Stimulated activated CD4-positive, alpha-beta T cell treated with anti-CD3 and anti-CD28 coated beads, TNF-alpha, amount 100 ng/mL, for 48 hours (primary cell): ENCODE measurements around the gene TSPAN4.

Experiments
- DNase-seq, 3 donors: peaks; one replicate each; pipeline ENCODE4 v3.0.0-alpha.2; 2020; ENCODE audit warnings: low read depth in 3 of 3

Gene TSPAN4

DNA sequence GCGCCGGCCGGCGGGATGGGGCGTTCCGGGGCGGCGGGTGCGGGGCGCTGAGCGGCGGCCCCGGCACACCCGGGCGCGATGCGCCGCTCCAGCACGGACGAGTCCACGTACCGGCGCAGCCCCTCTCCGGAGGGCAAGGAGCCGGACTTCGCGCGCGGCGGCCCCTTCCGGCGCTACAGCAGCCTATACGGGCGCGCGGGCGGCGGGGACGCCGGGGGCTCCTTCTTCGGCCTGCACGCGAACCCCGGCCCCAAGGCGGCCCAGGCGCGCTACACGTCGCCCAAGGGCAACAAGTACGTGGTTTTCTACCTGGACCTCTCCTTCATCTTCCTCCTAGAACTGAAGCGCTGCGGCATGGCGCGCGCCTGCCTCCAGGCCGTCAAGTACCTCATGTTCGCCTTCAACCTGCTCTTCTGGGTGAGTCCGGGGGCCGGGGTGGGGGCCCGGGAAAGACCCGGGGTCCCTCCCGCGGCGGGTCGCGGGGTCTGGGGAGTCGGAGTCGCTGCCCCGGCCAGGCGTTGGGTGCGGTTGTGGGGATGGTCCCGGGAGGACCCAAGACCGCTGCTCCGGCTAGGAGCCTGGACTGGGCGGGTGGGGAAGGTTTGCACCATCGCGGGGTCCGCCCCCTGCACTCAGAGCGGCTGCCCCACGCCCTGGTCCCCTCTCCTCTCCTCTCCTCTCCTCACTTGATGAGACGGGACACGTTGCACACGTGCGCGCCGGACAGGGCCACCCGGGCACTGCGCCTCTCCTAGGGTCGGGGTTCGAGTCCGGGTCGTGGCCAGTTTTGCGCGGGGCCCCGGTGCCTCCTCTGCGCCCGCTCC lies 7.5 kb downstream of the TSPAN4 start:
- DNase-seq = no peak

DNA sequence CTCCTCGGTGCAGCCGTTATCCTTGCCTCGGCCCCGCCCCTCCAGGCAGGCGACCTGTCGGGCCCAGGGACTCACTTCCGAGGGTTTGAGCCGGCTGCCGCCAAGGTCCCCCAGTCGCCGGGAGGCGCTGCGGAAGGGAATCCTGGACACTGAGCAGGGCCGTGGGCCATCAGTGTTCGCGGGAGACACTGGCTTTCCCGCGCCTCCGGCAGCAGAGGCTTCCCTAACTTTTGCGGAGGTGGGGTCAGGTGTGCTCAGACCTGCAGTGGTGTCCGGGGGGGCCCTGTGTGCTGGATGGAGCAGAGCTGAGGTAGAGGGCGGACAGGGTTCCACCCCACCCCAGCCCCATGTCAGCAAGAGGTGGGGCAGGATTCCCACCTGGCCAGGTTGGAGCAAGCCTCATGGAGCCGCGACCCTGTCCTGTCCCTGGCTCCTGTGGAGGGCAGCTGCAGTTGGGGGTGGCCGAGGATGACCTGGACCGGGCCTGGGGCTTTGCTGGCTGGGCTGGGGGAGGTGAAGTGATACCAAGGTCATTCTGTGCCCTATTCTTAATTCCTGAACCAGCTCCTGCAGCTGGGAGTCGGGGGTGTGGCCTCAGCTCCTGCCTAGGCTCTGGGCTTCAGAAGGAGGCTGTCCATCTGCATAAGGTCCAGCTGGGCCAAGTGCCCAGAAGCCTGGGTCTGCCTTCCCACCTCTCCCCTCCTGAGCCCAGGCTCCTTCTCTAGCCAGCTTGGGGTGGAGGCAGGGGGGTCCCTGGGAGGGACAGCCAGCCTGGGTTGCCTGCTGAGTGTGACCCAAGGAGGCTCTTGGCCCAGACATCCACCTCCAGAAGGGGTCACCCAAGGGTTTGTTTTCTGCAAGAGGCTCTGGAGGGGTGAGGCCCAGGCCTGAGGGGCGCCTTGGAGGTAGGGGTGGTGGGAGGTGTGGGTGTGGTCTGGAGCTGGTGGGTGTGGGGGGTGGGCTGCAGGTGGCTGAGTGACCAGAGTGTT lies 8.4 kb downstream of the TSPAN4 start:
- no peak for DNase-seq

DNA sequence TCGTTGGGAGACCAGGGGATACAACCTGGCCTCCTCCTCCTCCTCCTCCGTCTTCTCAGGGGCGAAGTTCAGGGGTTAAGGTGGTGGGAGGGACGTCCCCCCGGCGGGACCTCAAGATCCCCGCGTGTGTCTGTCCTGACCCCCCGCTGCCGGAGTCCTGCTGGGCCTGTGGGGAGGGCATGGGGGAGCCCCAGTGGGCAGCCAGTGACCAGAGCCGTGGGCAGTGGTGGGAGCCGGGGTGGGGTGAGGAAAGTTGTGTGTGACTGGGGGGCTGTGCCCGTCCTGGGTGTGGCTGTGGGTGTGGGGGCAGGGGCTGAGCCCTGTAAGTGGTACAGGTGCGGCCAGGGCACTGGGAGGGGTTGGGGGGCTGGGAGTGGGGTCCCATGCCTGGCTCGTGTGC lies 10.1 kb downstream of the TSPAN4 start:
- DNase-seq = no peak

DNA sequence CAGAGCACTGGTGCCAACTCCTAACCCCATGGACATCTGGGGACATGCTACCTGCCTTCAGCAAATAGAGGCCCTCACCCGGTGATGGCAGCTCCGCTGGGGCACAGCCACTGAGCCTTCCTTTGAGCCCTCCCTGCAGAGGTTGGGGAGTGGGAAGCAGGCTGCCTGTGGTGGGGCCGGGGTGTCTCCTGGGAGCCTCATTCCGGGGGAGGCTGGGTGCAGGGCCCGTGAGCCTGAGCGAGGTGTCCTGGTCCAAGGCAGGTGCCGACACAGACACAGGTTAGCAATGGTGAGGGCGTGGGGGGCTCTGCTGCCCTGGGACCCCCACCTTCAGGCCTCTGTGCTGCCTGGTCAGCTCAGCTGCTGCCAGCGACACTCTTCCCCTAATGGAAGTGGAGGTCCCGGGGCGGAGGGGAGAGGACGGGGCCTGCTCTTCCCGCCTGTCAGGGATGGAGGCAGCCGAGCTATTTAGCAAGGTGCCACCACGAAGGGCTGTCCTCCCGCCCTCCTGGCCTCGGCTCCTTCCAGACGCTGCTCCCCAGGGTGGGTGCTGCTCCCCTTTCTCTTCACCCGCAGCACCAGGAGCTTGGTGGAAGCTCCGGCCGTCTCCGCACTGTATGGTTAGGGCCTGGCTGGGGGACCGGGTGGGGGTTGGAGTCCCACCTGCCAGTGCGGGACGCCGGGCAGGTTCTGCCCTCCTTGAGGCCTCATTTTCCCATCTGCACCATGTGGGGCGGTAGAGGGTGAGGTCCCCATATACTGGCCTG lies 11.2 kb downstream of the TSPAN4 start:
- DNase-seq = no peak

DNA sequence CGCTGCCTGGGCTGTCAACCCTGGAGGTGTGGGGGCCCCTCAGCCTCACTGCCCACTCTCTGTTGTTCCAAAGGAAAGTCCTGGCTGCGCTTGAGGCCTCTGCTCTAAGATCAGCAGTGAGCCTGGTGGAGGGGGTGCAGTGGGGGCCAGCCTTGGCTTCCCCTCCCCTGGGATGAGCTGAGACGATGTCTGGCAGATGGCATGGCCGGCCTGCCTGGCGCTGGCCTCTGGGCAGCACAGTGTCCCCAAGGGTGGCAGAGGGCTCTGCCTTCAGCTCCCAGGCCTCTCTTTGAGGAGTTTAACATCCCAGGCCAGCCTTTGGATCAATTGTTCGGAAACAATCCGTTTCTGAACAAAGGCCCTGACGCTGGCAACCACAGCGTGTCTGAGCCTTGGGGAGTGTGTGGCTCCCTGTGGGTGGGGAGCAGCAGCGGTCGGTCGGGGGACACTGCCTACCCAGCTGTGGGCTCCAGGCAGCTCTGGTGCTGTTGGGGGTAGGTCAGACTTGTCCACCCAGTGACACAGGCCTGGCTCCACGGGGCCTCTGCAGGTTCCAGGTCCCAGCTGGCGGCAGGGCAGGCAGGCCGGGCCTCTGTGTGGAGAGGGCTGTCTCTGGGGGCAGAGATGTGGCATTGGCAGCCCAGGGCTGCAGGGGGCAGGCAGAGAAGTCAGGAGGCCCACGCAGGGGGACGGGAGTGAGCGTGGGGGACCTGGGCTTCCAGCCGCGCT lies 12.1 kb downstream of the TSPAN4 start:
- DNase-seq = no peak

DNA sequence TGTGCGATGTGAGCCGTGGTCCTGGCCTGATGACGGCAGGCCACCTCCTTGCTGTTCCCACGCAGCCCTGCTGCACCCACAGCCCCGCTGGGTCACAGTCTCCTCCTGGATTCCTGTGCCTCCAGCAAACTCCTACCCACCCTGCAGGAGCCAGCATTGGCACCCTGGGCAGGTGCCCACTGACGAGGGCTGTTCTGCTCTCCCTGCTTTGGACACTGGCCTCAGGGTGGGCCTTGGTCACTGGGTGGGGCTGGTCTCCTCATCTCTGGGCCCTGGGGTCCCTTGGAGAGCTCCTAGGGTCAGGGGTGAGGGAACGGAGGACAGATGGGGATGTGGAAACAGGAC lies 12.7 kb downstream of the TSPAN4 start:
- DNase-seq = no peak

GRCh38 chr11:855796-856195 lies 13.1 kb downstream of the TSPAN4 start:
- no peak for DNase-seq

DNA sequence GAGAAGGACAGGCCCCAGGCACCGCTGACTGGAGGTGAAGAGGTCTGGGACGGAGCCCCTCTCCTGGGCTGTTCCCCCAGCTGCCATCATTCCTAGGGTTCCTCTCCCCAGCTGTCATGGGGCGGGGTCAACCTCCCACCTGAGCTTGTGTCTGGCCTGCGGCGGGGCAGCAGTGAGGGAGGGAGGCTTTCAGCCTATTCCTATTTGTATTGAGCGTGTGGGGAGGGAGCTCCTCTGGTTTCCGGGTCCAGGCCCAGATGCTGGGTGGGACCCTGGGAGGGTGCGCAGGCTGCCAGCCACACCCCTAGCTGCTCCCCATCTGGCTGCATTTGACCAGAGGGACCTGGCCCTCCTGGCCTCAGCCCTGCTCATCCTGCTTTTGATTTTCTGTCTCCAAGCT lies 13.7 kb downstream of the TSPAN4 start:
- DNase-seq = no peak

DNA sequence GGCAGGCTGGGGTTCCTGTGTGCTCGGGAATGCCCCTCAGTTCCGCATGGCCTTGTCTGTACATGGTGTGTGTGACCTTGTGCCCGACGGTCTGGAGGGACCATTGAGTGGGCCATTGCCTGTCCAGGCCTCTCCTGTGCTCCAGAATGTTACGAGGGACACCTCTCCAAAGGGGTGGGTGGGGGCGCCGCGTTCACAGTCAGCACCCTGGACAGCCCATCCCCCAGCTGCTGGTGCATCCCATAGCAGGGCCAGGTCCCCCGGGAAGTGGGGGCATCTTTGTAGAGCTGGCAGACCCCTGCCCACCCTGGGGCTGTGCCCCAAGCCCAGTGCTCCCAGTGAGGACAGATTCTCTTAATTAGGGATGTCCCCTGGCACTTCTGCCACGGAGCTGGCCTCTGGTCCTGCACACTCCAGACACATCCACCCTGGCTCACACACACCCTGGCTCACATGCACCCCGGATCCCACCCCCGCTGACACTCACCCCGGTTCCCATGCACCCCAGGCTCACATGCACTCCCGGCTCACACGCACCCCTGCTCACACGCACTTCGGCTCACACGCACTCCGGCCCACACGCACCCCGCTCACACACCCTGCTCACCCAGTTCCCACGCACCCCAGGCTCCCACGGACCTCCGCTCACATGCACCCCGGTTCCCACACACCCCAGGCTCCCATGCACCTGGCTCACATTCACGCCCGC lies 15.6 kb downstream of the TSPAN4 start:
- no peak for DNase-seq

- DNase-seq = no peak
Measured at GRCh38 chr11:858762-859339, 16.2 kb downstream of the TSPAN4 start.

DNA sequence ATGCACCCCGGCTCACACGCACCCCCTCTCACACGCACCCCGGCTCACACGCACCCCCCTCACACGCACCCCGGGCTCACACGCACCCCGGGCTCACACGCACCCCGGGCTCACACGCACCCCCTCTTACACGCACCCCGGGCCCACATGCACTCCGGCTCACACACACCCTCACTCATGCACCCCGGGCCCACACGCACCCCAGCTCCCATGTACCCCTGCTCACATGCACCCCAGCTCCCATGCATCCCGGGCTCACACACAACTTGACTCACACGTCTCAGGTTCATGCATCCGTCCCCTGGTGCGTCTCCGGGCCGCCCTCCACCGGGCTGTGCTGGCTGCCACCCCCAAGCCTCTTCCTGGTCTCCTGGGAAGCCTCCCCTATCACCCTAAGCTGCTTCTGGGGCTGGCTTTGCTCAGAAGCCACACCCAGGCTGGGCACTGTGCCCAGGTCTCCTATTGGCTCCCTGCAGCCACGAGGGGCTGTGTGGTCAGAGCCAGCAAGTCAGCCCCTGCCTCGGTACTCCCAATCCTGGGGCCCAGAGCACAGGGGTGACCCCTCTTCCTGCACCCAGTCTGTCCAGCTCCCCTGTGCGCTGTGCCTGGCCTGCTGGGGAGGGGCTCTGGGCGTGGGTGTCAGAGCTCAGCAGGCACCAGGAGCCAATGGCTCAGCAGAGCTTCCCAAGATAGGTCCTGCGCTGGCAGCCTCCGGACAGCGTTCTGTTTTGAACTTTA lies 16.9 kb downstream of the TSPAN4 start:
- DNase-seq = no peak

DNA sequence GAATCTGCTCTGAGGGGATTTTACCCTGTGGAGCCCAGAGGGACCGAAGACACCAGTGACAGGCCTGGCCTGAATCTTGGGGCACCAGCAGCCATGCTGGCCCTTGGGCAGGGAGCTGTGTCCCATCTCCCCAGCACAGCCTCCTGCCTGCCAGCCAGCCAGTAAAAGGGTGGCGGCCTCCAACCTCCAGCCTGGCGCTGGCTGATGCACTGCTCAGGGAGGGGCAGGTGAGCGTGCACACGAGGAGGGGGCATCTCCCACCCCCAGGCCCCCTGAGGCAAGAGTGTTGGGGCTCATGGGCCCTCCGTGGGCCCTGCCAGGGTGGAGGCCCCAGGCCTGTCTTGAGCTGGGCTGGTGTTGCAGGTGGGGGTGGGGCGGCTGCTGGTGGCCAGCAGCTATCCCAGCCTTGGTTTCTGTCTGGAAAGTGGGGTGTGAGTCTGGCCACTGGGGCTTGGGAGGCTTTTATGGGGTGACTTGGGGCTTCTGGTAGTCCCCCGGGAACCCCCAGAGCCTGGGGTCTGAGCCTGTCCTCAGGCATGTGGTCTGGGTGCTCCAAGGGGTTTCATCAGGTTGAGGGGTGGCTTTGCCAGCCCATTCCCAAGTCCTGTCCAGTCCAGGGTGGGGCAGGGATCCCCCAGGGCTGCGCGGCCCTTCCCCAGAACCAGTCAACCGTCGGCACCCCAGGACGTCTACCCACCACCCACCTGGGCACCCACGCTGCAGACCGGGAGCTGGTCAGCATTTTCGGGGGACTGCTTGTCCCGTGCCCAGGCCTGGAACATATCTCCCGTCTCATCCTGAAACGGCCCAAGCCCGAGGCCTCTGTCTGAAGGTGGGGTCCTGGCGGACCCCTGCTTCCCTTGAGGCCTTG lies 17.8 kb downstream of the TSPAN4 start:
- DNase-seq = no peak

DNA sequence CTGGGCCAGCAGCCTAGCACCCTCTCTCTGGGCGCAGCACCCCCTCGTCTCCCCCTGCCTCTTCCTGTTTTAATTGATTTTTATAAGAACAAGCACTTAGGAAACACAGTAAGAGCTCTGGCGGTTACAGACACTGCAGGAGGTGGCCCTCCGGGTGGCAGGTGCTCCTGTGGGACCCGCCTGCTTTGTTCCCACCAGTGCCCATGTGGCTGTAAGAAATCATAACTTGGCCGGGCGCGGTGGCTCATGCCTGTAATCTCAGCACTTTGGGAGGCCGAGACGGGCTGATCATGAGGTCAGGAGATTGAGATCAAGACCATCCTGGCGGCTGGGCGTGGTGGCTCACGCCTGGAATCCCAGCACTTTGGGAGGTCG lies 18.4 kb downstream of the TSPAN4 start:
- DNase-seq = no peak

DNA sequence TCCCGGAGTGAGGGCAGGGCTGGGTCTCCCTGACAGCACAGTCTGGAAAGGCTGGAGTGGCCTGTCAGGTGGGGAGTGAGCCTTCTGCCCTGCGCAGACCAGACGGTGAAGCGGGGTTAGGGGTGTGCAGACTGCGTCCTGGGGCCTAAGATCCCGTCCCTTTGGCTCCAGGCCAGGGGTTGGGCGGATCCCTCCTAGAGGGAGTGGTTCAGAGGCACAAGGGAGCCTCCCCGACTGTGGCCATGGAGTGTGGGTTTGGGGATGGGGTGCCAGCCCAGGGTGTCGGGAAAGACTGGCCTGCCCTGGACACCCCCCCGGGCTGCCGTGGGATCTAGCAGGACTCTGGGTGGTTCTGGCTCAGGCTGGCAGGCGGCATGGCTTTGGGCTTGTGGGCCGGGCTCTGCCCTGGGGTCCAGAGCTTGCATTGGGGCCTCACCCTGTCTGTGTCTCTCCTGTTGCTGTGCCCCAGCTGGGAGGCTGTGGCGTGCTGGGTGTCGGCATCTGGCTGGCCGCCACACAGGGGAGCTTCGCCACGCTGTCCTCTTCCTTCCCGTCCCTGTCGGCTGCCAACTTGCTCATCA lies 19.5 kb downstream of the TSPAN4 start:
- no peak for DNase-seq

DNA sequence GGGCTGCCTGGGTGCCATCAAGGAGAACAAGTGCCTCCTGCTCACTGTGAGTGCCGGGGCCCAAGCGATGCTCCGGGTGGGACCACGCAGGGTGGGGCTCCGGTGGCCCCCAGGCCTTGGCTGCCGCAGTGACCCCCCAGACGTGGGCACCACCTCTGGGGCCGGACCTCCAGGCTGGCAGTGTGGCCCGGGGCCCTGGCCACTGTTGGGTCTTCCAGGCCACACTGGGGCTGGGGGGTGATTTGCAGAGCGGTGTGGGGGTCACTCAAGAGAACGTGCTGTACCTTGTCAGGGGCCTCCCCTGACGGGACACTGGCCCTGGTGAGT lies 20.0 kb downstream of the TSPAN4 start:
- DNase-seq = no peak

DNA sequence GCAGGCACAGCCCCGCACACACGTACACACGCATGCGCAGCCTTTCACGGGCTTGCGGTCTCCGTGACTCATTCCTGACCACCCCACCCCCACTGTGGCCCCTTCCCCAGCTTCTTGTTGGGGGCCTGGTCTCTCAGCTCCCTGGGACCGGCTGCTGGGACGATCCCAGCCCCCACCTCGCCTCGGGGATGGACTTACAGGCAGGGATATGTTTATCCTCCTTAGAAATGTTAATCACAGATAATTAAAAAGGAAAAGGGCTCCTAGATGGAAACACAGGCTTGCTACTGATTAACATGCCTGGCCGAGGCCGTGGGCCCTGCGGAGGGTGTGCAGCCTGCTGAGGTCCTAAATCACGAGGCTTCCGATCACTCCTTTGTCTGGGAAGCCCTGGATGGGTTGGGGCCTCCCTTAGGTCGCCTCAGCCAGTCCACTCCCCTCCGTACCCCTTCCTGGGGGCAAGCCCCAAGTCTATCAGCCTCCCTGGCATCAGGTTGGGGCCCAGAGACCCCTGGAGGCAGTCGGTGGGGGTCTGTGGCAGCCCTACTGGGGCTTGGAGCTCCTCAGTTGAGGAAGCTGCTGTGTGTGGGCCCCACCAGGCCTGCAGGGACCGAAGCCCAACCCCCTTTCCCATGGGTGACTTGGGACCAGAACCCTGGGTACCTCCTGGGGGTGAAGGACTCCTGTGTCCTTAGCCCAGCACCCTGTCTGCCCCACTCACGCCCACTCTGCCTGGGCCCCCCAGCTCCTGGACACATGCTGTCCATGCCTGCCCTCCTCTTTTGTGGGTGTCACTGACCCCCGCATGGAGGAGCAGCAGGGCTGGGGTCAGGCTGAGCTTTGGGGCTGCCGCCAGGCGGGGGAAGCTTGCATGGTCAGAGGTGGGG lies 20.6 kb downstream of the TSPAN4 start:
- no peak for DNase-seq
